Cardiac atrium fibroblast (primary cell): ENCODE data around the gene BZW1. TPM values are rescaled to one million over a fixed set of nuclear protein-coding genes. Genes with fewer than 3 reads are reported as not detected.

Experiments used
- total RNA-seq: library from RNA; depleted of rRNA; stranded (reverse); fragments of >200 nt; gene quantifications from 2 replicates; pipeline ENCODE4 v1.2.3, GENCODE V29; 2015

BZW1 gene
- 454 and 468 TPM in 2 replicates for total RNA-seq

GRCh38 chr2:200811333-200812121, at the start of gene BZW1:
BZW1 (plus strand) TSS chr2:200811910; CDS start chr2:200813218, 1,308 bp downstream.

GRCh38 chr2:200864176-200865034, 52.7 kb downstream of the BZW1 start, which contains the start of gene CLK1:
CLK1 (minus strand) TSS chr2:200864658; CDS start chr2:200861862, 2,796 bp downstream.

Other genes with a start within 250 kb of the BZW1 start
- 47.5 and 76.8 TPM in 2 replicates for gene AOX1, start 225.9 kb upstream of the BZW1 start, total RNA-seq
- 33.2 and 40.5 TPM in 2 replicates for gene CLK1, start 52.7 kb downstream of the BZW1 start, total RNA-seq
- 44.1 and 46.4 TPM in 2 replicates for gene PPIL3, start 77.2 kb downstream of the BZW1 start, total RNA-seq
- 15.3 and 20.3 TPM in 2 replicates for gene NIF3L1, start 77.5 kb downstream of the BZW1 start, total RNA-seq
- 5.4 and 6.3 TPM in 2 replicates for gene ORC2, start 151.8 kb downstream of the BZW1 start, total RNA-seq